Subcutaneous adipose tissue (tissue), 4 donors: ENCODE results near the gene ZNF664. TPM values are rescaled to one million over a fixed set of nuclear protein-coding genes. Genes with fewer than 3 reads are reported as not detected.

Source experiments
- CTCF ChIP-seq: fragments of 450-650 bp; IDR thresholded peaks from one replicate; pipeline ENCODE4 v1.5.1; 2016; ENCODE audit warnings: low read depth, mild to moderate bottlenecking, control low read depth, antibody characterized with exemption, moderate library complexity
- total RNA-seq, 4 donors: library from RNA; depleted of rRNA; stranded (reverse); fragments of >200 nt; gene quantifications; one replicate each; pipeline ENCODE4 v1.1.0, GENCODE V29; 2016

ZNF664 gene
- total RNA-seq, result 100 to 1,000 TPM in 1 of 4 donors, 10 to 100 TPM in 3; 80.2 to 115 (median 92.6) TPM

- TF ChIP-seq CTCF, result no peak
These were observed at the start of gene ZNF664, which contains the start of gene CCDC92 for GRCh38 chr12:123972457-123973401. Gene ZNF664 (plus strand): TSS chr12:123973215. CDS start chr12:124012145, 38,930 bp downstream. Gene CCDC92 (minus strand): TSS chr12:123972831. CDS start chr12:123944305, 28,526 bp downstream.

DNA sequence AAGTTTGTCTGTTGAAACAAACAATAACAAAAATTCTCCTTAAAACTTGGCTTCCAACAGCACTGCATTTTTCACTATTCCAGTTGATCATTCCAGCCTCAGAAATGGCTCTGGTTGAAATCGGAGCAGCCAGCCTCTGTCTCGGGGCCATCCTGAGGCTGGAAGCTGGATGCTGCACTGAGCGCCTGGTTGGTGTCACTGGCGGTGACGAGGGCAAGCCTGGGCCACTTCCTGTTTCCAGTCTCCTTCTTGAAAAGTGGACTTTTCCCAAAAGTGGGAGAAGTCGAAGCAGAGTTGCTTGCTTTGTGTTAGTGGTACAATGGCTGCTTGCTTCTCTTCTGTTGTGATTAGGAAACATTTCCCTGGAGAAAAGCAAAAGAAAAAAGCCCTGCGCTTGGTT lies 49.1 kb upstream of the ZNF664 start:
- no peak for TF ChIP-seq CTCF

GRCh38 chr12:123924539-123924938 lies 48.5 kb upstream of the ZNF664 start:
- TF ChIP-seq CTCF, result no peak

DNA sequence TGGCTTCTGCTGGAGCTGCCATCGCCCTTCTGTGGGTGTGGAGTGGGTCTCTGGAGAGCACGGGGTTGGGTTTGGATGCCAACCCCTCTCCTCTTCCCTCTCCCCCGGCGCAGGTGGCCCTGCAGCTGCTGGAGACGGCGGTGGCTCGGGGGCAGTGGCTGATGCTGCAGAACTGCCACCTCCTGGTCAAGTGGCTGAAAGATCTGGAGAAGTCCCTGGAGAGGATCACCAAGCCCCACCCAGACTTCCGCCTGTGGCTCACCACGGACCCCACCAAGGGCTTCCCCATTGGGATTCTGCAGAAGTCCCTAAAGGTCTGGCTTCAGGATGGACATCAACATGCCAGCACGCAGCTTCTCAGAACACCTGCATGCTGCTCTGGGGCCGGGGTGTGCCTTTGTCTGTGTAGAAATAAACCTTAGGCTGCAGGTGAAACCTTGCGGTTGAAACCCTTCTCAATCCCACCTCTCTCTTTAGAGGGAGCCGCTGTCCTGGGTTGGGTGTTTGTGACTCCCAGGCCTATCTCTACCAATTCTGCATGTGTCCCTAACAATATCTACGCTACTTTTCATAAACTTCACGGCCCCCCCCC lies 44.6 kb upstream of the ZNF664 start:
- TF ChIP-seq CTCF, result no peak

DNA sequence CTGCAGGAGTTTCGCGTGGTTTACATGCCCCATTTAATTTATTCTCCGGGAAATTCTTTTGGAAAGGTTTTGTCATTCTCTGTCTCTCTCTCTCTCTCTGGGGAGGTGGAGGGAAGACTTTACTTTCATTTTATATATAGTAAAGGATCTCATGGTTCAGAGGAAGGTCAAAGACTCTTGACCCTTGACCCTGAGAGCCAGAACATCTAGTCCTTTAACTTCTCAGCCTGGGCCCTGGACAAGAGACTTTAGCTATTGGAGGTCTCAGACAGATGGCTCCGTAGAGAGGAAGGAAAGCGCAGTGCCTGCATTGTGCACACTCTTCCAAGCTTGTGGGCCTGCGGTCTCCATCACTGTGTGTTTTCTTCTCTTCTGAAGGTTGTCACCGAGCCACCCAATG lies 44.1 kb upstream of the ZNF664 start:
- TF ChIP-seq CTCF, result no peak

DNA sequence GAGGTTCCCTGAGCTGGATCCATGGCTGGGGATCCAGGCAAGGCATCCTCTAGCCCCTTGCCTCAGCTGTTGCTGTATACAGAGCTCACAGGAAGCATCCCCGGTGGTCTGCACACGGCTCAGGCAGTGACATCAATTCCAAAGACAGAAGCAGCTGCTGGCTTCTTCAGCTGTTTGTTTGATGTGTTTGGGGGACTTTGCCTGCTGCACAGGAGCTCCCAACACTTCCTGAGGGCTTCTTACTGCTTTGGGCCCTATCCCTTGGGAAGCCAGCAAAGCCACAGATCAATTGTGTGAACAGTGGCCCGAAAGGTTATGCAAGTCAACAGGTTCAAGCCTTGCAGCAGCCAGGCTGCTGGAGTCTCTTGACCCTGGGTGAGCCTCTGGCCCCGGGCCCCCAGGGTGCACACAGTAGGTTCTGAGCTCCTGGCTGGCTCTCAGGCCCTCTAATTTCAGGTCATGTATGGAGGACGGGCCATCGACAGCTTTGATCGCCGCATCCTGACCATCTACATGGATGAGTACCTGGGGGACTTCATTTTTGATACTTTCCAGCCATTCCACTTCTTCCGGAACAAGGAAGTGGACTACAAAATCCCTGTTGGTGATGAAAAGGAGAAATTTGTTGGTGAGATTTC lies 43.0 kb upstream of the ZNF664 start:
- no peak for TF ChIP-seq CTCF
